Measurements from ENCODE around the gene SLAIN1.

- TF ChIP-seq CTCF (IDR thresholded peaks at IDR 0.05) (no peak), POLR2A (IDR thresholded peaks at IDR 0.05) (no peak)
Observed at GRCh38 chr13:77749344-77749880, 51.9 kb downstream of the SLAIN1 start.
